GM18502 (cell line): ENCODE measurements around the gene LCNL1.

Experiments
- ATAC-seq: cut with Tn5 transposase; IDR thresholded peaks from one replicate; pipeline ENCODE4 v1.9.1; 2021; ENCODE audit warnings: mild to moderate bottlenecking; ENCODE audit not compliant: unreplicated experiment, poor library complexity

LCNL1 gene

DNA sequence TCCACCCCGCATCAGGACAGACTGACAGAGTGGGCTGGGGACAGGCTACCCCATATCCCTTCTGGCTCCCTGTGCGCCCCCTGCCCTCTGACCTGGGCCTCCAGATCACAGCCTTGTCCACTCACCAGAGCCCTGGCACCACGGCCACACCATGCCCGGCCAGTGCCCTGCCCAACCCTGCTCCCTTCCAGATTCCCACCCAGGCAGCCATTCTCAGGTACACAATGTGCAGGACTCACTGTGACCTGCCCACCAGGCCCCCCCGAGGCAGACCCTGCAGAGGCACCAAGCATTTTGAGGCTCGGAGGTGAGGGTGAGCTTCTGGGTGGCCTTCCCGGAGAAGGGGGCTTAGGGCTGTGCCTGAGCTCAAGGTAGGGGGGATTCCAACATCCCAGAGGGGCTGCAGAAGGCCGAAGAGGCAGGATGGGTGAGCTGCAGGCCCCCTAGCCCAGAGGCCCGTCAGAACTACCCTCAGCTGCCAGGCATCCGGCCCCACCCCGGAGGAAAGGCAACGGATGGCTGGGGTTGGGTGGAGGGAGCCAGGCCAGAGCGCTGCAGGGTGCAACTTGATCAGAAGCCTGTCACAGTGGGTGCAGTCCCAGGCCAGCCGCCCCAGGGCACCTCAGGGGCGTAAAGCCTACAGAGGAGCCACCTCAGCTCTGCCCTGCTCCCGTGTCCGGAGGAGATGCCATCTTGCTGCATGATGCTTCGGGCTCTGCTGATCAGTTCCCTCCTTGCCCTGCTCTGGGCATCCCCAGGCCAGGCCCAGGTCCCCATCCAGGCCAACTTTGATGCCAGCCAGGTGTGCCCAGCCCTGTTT, at the start of gene LCNL1:
Gene LCNL1, plus strand, starts transcription at position 762 of the 820 bp plus-strand sequence. CDS start 594 bp downstream, outside the sequence.
- ATAC-seq, result no peak

DNA sequence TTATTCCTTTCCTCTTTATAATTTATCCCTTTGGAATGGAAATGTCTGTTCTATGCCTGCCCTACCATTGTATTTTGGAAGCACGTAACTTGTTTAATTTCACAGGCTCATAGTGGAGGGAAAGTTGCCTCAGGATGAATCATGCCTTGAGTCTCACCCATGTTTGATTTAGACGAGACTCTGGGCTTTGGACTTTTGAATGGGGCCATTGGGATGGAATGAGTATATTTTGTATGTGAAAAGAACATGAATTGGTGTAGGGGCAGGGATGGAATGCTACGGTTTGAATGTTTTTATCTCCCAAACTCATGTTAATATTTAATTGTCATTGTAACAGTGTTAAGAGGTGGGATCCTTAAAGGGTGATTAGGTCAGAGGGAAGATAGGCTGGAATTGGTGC, 48.5 kb upstream of the LCNL1 start:
- no peak for ATAC-seq

DNA sequence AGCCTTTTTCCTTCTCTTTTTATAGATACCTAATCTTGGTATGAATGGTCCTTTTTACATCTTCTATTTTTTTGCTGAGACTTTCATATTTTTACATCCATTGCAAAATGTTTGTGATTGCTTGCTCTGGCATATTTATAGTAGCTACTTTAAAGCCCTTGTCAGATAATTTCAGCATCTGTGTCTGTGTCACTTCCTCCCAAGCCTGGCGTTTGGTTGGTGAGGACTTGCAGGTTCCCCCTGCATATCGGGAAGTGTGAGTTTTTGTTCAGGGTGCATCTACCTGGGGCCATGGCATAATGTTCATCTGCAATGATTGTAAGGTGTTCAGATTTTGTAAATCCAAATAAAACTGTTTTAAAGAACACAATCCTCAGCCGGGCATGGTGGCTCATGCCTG, 47.1 kb upstream of the LCNL1 start:
- ATAC-seq, result no peak

DNA sequence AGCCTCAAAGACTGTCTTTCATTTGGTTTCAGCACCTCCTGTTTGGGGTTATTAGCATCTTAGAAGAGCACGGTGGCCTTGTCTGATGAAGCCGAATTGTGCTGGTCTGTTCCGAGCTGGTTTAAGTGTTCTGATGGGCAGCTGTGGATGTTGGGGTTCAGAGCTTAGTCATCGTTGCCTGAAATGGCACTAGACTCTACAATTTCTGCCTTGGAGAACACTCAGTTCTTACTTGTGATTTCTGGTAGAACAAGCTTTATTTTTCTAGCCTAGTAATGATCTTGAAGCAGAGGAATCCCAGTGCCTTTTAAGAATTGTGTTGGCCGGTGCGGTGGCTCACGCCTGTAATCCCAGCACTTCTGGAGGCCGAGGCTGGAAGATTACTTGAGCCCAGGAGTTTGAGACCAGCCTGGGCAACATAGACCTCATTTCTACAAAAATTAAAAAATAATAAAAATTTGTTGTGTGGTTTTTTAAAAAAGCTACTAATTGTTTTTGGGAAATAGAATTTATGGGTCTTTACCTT, 46.1 kb upstream of the LCNL1 start:
- no peak for ATAC-seq

GRCh38 chr9:136937186-136938001, 45.4 kb upstream of the LCNL1 start:
- ATAC-seq, result no peak

DNA sequence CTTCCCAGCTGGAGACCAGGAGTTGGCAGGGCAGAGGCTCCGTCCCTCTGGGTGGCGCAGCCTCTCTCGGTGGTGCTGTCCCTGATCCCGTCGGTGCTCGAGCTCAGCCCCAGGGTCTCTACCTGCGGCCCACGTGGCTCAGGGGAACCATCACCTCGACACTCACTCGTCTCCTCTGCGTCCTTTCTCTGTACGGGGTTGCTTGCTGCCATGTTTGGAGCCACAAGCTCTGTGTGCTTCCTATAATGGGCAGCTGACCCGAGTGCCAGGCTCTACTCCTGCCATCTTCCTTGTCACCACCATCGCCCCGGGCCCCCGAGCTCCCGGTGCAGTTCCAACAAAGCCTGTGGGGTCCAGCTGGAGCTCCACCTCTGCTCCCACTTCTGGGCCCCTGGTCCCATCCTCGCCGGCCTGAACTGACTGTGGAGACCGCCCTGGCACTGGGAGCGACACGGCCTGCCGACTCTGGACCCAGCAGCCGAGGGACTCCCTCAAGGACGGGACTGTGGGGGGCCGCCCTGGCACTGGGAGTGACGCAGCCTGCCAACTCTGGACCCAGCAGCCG, 43.3 kb upstream of the LCNL1 start:
- ATAC-seq, result no peak

DNA sequence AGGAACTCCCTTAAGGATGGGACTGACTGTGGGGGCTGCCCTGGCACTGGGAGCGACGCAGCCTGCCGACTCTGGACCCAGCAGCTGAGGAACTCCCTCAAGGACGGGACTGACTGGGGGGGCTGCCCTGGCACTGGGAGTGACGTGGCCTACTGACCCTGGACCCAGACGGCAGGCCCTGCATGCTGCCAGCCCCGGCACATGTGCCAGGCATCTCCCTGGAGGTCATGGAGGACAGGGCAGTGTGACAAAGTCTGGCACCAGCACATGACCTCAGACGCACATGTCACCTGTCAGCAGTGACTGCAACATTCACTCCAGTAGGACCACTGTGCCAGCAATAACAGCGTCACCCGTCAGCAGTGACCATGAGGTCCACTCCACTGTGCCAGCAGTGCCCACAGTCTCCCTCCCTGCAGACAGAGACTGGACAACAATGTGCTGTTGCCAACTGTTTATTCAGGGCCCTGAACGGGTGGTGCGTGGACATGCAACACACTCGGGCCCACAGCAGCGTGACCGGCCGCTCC, 42.7 kb upstream of the LCNL1 start:
- ATAC-seq, result no peak

- ATAC-seq, result no peak
Observed at GRCh38 chr9:136940526-136941230, 42.1 kb upstream of the LCNL1 start.

DNA sequence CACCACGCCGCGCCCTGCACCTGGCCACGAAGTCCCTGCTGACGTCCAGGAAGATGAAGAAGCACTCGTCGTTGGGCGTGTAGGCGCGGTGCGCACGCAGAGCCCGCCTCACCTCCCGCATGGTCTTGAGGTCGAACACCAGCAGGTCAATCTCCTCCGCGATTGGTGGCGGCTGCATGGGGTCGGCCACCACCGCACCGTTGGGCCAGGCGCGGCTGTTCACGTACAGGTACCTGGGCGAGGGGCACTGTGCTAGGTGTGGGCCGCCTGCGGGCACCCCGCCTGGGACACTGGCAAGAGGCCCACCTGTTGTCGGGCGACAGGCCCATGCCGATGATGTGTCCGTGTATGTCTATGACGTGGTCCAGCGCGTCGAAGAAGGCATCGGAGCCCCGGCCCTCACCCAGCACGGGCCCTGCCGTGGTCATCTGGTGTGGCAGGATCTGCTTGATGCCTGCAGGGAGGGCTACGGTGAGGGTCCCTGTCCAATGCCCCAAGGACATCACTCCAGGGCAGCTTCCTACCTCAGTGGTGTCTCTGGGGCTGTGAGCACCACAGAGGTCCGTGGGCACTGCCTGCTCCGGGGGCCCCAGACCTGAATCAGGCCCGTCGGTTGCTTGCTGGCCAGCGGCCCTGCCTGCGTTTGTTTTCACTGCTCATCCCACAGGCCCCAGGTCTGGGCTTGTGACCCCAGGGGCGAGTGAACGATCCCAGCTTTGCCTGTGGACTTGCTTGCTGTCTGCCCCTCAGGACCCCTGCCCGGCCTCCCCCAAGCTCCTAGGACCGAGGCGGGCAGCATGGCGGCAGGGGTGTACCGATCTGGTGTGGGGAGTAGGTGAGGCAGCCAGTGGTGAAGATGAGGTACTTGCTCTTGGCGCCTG, 41.3 kb upstream of the LCNL1 start:
- no peak for ATAC-seq

GRCh38 chr9:136942112-136942880, 40.5 kb upstream of the LCNL1 start:
- no peak for ATAC-seq

DNA sequence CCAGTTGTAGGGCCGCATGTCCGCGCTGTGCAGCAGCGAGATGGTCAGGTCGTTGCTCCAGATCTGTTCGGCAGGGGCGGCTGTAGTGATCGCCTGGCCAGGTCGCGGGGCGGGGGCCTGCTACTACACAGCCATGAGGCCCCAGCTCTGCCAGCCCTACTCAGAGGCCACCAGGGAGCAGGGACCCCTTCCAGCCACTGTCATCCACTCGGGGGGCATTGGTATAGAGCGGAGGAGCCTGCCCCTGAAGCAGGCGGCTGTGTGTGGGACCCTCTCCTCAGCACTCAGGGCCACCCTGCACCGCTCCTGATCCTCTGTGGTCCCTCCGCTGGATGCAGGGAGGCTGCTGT, 39.9 kb upstream of the LCNL1 start:
- ATAC-seq, result no peak

GRCh38 chr9:136943291-136944211, 39.2 kb upstream of the LCNL1 start:
- peak; percentile 19 for ATAC-seq

DNA sequence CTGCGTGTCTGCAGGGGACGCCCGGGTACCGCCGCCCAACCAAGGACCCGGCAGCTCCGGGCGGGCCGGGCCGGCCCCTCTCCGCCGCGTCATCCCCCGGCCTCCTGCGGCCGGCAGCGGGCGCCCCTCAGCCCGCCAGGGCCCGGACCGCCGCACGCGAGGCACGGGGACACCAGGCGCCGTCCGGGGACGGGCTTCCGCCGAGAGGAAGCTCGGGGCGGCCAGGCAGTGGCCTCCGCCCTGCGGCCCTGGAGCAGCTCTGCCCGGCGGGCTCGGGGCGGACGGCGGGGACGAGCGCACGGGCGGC, 38.6 kb upstream of the LCNL1 start:
- ATAC-seq, result peak; percentile 39

- peak; percentile 83 for ATAC-seq
Observed at GRCh38 chr9:136944519-136945332, 38.1 kb upstream of the LCNL1 start, which contains the start of the genes C8G and FBXW5. Gene C8G, plus strand, starts transcription at chr9:136945243. Its CDS starts 78 bp downstream, at chr9:136945321. Gene FBXW5, minus strand, starts transcription at chr9:136944738. Its CDS starts 655 bp downstream, at chr9:136944083.

GRCh38 chr9:136945333-136946227, 37.2 kb upstream of the LCNL1 start:
- ATAC-seq, result no peak
